Measurements from ENCODE around the gene KRTAP1-3. TPM values are rescaled to one million over a fixed set of nuclear protein-coding genes. Genes with fewer than 3 reads are reported as not detected.
"Not testable (repeated sequence)": the region's sequence is repeated elsewhere in the genome, so short reads cannot be mapped to it uniquely, and the experiment has no call there.

The KRTAP1-3 gene
- total RNA-seq, 1 donor = not detected

DNA sequence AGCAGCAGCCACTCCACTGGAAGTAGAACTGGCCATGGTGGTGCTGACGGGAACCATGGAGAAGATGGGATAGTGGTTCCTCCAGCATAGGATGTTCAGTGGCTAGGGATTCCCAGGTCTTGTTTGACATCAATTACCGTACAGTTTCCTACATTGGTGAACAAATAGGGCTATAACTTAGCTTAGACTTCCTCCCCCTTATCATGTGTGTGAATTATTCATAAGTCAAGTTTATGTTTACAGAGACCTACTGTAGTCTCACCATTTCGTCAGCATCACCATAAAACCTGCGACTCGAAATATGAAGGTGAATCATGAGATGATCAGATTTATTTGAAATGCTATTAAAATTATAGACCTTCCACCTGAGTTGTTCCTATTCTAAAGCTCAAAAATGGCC lies 24.1 kb upstream of the KRTAP1-3 start:
- TF ChIP-seq, protein P1, sequence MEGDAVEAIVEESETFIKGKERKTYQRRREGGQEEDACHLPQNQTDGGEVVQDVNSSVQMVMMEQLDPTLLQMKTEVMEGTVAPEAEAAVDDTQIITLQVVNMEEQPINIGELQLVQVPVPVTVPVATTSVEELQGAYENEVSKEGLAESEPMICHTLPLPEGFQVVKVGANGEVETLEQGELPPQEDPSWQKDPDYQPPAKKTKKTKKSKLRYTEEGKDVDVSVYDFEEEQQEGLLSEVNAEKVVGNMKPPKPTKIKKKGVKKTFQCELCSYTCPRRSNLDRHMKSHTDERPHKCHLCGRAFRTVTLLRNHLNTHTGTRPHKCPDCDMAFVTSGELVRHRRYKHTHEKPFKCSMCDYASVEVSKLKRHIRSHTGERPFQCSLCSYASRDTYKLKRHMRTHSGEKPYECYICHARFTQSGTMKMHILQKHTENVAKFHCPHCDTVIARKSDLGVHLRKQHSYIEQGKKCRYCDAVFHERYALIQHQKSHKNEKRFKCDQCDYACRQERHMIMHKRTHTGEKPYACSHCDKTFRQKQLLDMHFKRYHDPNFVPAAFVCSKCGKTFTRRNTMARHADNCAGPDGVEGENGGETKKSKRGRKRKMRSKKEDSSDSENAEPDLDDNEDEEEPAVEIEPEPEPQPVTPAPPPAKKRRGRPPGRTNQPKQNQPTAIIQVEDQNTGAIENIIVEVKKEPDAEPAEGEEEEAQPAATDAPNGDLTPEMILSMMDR (IDR thresholded peaks at IDR 0.05; ENCODE audit: insufficient read depth, low read depth, low read length) = no peak
- H3K4me3 ChIP-seq (ENCODE audit: low read depth, low read length) = no peak overlapping the region
- peak; percentile 19 for DNase-seq (ENCODE audit: low read depth)

GRCh38 chr17:41057547-41057946 lies 22.9 kb upstream of the KRTAP1-3 start:
- no peak overlapping the region for H3K4me3 ChIP-seq (ENCODE audit: low read depth, low read length)
- TF ChIP-seq, protein P1 (IDR thresholded peaks at IDR 0.05; ENCODE audit: insufficient read depth, low read depth, low read length) = no peak
- no peak for DNase-seq (ENCODE audit: low read depth)

GRCh38 chr17:41055130-41055529 lies 20.5 kb upstream of the KRTAP1-3 start, which contains the start of gene KRTAP2-2:
Gene KRTAP2-2 (minus strand): TSS chr17:41055230. CDS start chr17:41055211, 19 bp downstream.
- DNase-seq (ENCODE audit: low read depth); H3K4me3 ChIP-seq (ENCODE audit: low read depth, low read length): not testable (repeated sequence)

- H3K4me3 ChIP-seq (ENCODE audit: low read depth, low read length) = not testable (repeated sequence)
Measured at GRCh38 chr17:41054556-41054955, 19.9 kb upstream of the KRTAP1-3 start.

DNA sequence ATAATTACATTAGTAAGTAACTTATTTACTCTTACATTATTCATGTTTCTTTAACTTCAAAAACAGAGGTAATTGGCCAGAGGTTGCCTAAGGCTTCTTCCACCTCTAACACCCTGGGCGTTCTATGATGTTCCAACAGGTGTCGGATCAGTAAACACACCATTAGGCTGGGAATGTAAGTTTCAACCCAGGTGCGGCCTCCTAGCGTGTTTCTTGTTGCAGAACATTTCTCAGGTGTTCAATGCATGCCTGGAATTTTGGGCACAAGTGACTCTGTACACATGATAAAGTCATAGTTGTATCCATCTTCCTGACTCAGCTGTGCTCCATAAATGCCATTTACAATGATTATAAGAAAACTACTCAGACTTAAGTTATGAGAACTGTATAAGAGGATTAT lies 19.4 kb upstream of the KRTAP1-3 start:
- no peak for DNase-seq (ENCODE audit: low read depth)
- TF ChIP-seq, protein P1 (IDR thresholded peaks at IDR 0.05; ENCODE audit: insufficient read depth, low read depth, low read length) = no peak
- H3K4me3 ChIP-seq (ENCODE audit: low read depth, low read length) = no peak overlapping the region

More at GRCh38 chr17:41054556-41054955, 19.9 kb upstream of the KRTAP1-3 start:
- DNase-seq (ENCODE audit: low read depth) = not testable (repeated sequence)

DNA sequence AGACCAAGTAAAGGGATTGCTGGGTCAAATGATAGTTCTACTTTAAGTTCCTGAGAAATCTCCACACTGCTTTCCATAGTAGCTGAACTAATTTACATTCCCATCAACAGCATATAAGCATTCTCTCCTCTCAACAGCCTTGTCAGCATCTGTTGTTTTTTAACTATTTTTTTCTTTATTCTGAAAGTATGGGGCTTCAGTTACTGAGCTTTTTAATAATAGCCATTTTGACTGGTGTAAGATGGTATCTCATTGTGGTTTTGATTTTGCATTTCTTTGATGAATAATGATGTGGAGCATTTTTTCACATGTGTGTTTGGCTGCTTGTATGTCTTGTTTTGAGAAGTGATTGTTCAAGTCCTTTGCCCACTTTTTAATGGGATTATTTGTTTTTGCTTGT lies 17.9 kb upstream of the KRTAP1-3 start:
- TF ChIP-seq, protein P1 (IDR thresholded peaks at IDR 0.05; ENCODE audit: insufficient read depth, low read depth, low read length) = no peak
- DNase-seq (ENCODE audit: low read depth) = peak; percentile 60
- H3K4me3 ChIP-seq (ENCODE audit: low read depth, low read length) = no peak overlapping the region

DNA sequence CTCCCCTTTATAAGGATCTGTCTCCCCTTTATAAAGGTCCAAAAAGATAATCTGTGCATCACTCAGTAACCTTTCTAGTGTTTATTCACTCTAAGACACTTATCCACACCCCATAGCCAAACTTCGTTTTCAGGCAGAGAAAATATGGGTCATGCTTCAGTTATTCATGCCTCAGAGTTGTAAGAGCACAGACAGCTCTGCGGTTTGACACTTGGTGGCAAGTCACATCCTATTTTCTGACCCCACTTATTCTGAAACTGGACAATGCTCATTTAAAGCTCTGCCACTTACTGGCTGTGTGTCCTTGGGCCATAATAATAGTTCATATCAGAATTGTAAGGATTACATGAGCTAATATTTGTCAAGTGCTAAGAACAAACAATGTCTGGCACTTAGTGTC lies 14.4 kb upstream of the KRTAP1-3 start:
- H3K4me3 ChIP-seq (ENCODE audit: low read depth, low read length) = no peak overlapping the region
- TF ChIP-seq, protein P1 (IDR thresholded peaks at IDR 0.05; ENCODE audit: insufficient read depth, low read depth, low read length) = no peak
- peak; percentile 51 for DNase-seq (ENCODE audit: low read depth)

- no peak overlapping the region for H3K4me3 ChIP-seq (ENCODE audit: low read depth, low read length)
- DNase-seq (ENCODE audit: low read depth) = peak; percentile 61
- TF ChIP-seq, protein P1 (IDR thresholded peaks at IDR 0.05; ENCODE audit: insufficient read depth, low read depth, low read length) = no peak
Measured at GRCh38 chr17:41048441-41048840, 13.8 kb upstream of the KRTAP1-3 start.

- DNase-seq (ENCODE audit: low read depth); H3K4me3 ChIP-seq (ENCODE audit: low read depth, low read length): not testable (repeated sequence)
Measured at GRCh38 chr17:41046735-41047465, 12.2 kb upstream of the KRTAP1-3 start, which contains the start of gene KRTAP2-1. Gene KRTAP2-1 (minus strand): TSS chr17:41047316. CDS start chr17:41047267, 49 bp downstream.
